Neural cell (in vitro differentiated cells): ENCODE results near the gene NTPCR. TPM values are rescaled to one million over a fixed set of nuclear protein-coding genes. Genes with fewer than 3 reads are reported as not detected.

Experiments used
- H2AFZ ChIP-seq: fragments of 200-600, 300-800 bp; sonication (generic), shearing (Covaris generic); 2 replicates; pipeline ENCODE4 v1.6.0; 2014; ENCODE audit warnings: low read depth, mild to moderate bottlenecking, antibody characterized with exemption, low read length, moderate library complexity
- H3F3A ChIP-seq: fragments of 200-600 bp; shearing (Covaris generic); 2 replicates; pipeline ENCODE4 v1.6.1; 2016; ENCODE audit warnings: mild to moderate bottlenecking, moderate library complexity, mixed read lengths, antibody characterized with exemption, low read length; ENCODE audit not compliant: insufficient read depth, poor library complexity, severe bottlenecking
- H3K27ac ChIP-seq: fragments of 200-600, 300-800 bp; sonication (generic), shearing (Covaris generic); 2 replicates; pipeline ENCODE4 v1.5.1; 2014; ENCODE audit warnings: mild to moderate bottlenecking, low read length, moderate library complexity
- H3K27me3 ChIP-seq: fragments of 300-800, 200-600 bp; sonication (generic), shearing (Covaris generic); 2 replicates; pipeline ENCODE4 v1.6.0; 2014; ENCODE audit warnings: mild to moderate bottlenecking, low read depth, low read length, moderate library complexity; ENCODE audit not compliant: insufficient read depth
- H3K36me3 ChIP-seq: fragments of 300-800, 200-600 bp; sonication (generic), shearing (Covaris generic); 2 replicates; pipeline ENCODE4 v1.5.1; 2014; ENCODE audit warnings: mild to moderate bottlenecking, antibody characterized with exemption, low read length, moderate library complexity; ENCODE audit not compliant: insufficient read depth
- H3K4me2 ChIP-seq: fragments of 300-800, 200-600 bp; sonication (generic), shearing (Covaris generic); 2 replicates; pipeline ENCODE4 v1.6.0; 2014; ENCODE audit warnings: mild to moderate bottlenecking, low read length
- H3K4me3 ChIP-seq: fragments of 300-800, 200-600 bp; sonication (generic), shearing (Covaris generic); 2 replicates; pipeline ENCODE4 v1.5.1; 2014; ENCODE audit warnings: mild to moderate bottlenecking, low read length, moderate library complexity
- H3K79me2 ChIP-seq: fragments of 200-600 bp; shearing (Covaris generic); replicated peaks from 2 replicates; pipeline ENCODE4 v1.6.0; 2014; ENCODE audit warnings: mild to moderate bottlenecking, low read length, moderate library complexity; ENCODE audit not compliant: insufficient read depth
- H3K9ac ChIP-seq: fragments of 300-800, 200-600 bp; sonication (generic), shearing (Covaris generic); 2 replicates; pipeline ENCODE4 v1.6.1; 2016; ENCODE audit warnings: mild to moderate bottlenecking, low read length, mixed read lengths
- H3K9me2 ChIP-seq: fragments of 200-600 bp; shearing (Covaris generic); 2 replicates; pipeline ENCODE4 v1.6.1; 2016; ENCODE audit warnings: mild to moderate bottlenecking, low read length, mixed read lengths; ENCODE audit not compliant: insufficient read depth
- H3K9me3 ChIP-seq: fragments of 200-600, 300-800 bp; sonication (generic), shearing (Covaris generic); 2 replicates; pipeline ENCODE4 v1.6.1; 2016; ENCODE audit warnings: mild to moderate bottlenecking, mixed run types, low read length, moderate library complexity, mixed read lengths
- H4K20me1 ChIP-seq: fragments of 200-600 bp; shearing (Covaris generic); 2 replicates; pipeline ENCODE4 v1.6.1; 2016; ENCODE audit warnings: mild to moderate bottlenecking, mixed run types; ENCODE audit not compliant: insufficient read depth
- EP300 ChIP-seq: fragments of 450-650 bp; conservative IDR thresholded peaks from 2 replicates; pipeline ENCODE4 v1.6.1; 2014; ENCODE audit warnings: antibody characterized with exemption, mild to moderate bottlenecking, moderate library complexity; ENCODE audit not compliant: poor library complexity, severe bottlenecking
- EZH2 ChIP-seq: fragments of 200-600, 300-800 bp; shearing (Covaris generic), sonication (generic); IDR thresholded peaks from 2 replicates; pipeline ENCODE4 v1.6.1; 2014; ENCODE audit warnings: antibody characterized with exemption, low read length, borderline replicate concordance, mild to moderate bottlenecking; ENCODE audit not compliant: insufficient read depth, poor library complexity, severe bottlenecking
- MXI1 ChIP-seq: fragments of 450-650 bp; conservative IDR thresholded peaks from 2 replicates; pipeline ENCODE4 v1.6.1; 2014; ENCODE audit warnings: antibody characterized with exemption, mild to moderate bottlenecking; ENCODE audit not compliant: poor library complexity, severe bottlenecking
- POLR2AphosphoS5 ChIP-seq: IDR thresholded peaks from 2 replicates; pipeline ENCODE4 v1.6.1; 2012
- RAD21 ChIP-seq: fragments of 450-650 bp; conservative IDR thresholded peaks from 2 replicates; pipeline ENCODE4 v1.6.1; 2014; ENCODE audit warnings: antibody characterized with exemption, mild to moderate bottlenecking, moderate library complexity
- SMC3 ChIP-seq: fragments of 450-650 bp; conservative IDR thresholded peaks from 2 replicates; pipeline ENCODE4 v1.6.1; 2014; ENCODE audit warnings: antibody characterized with exemption, mild to moderate bottlenecking, moderate library complexity; ENCODE audit not compliant: poor library complexity
- TAF1 ChIP-seq: IDR thresholded peaks from 2 replicates; pipeline ENCODE4 v1.6.1; 2012; ENCODE audit warnings: low read depth
- polyA plus RNA-seq: library from polyadenylated mRNA; depleted of rRNA; stranded (reverse); fragments of >200 nt; gene quantifications from 2 replicates; pipeline ENCODE4 v1.2.3, GENCODE V29; 2014
- TF ChIP-seq, protein P1 (sequence below): fragments of 450-650 bp; IDR thresholded peaks from 2 replicates; pipeline ENCODE4 v1.5.1; 2014; ENCODE audit warnings: antibody characterized with exemption, mild to moderate bottlenecking, moderate library complexity; ENCODE audit not compliant: poor library complexity, severe bottlenecking
- TF ChIP-seq, protein P2 (sequence below): IDR thresholded peaks from 2 replicates; pipeline ENCODE4 v1.6.1; 2012; ENCODE audit warnings: borderline replicate concordance

Gene NTPCR
- polyA plus RNA-seq, 1 donor from 2014 or later = 36.7 TPM

DNA sequence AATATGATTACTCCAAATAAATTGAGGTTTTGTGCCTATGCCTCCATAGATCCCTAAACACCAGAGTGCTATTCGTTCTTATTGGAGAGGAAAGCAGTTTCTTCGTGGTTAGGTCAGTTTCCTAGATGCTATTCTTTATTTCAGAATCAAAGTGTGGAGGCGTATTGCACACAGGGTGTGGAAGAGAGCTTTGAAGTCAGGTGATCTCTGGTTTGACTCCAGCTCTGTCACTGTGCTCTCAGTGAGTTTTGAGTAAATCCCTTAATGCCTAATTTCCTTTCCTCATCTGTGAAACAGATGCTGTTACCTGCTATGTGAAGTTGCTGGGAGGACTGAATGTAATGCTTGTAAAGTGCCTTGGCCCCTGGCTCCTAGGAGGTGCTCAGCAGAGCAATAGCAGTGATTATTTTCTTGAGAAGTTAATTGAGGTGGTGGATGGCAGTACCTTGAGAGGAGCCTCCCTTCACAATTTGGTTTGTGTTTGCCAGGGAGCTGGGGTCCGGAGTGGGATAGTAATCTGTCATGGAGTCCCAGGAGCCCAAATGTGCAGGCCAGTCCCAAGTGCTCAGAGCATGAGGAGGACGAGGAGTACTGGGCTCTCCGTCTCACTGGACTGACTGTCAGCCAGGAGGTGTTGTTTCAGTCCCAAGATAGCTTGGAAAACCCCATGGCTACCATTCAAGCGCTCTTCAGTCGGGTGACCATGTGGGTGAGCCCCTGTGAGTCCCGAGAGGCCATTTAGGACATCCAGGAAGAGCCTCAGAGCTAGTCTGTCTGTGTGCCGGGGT, 14.9 kb downstream of the NTPCR start:
- no peaks in the 10 kb centered on the region for H3K9me2 ChIP-seq
- no peak for TF ChIP-seq RAD21
- TF ChIP-seq, protein P1, sequence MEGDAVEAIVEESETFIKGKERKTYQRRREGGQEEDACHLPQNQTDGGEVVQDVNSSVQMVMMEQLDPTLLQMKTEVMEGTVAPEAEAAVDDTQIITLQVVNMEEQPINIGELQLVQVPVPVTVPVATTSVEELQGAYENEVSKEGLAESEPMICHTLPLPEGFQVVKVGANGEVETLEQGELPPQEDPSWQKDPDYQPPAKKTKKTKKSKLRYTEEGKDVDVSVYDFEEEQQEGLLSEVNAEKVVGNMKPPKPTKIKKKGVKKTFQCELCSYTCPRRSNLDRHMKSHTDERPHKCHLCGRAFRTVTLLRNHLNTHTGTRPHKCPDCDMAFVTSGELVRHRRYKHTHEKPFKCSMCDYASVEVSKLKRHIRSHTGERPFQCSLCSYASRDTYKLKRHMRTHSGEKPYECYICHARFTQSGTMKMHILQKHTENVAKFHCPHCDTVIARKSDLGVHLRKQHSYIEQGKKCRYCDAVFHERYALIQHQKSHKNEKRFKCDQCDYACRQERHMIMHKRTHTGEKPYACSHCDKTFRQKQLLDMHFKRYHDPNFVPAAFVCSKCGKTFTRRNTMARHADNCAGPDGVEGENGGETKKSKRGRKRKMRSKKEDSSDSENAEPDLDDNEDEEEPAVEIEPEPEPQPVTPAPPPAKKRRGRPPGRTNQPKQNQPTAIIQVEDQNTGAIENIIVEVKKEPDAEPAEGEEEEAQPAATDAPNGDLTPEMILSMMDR = no peak
- TF ChIP-seq POLR2AphosphoS5 = no peak
- TF ChIP-seq SMC3 = no peak
- TF ChIP-seq EP300 = no peak
- TF ChIP-seq, protein P2, sequence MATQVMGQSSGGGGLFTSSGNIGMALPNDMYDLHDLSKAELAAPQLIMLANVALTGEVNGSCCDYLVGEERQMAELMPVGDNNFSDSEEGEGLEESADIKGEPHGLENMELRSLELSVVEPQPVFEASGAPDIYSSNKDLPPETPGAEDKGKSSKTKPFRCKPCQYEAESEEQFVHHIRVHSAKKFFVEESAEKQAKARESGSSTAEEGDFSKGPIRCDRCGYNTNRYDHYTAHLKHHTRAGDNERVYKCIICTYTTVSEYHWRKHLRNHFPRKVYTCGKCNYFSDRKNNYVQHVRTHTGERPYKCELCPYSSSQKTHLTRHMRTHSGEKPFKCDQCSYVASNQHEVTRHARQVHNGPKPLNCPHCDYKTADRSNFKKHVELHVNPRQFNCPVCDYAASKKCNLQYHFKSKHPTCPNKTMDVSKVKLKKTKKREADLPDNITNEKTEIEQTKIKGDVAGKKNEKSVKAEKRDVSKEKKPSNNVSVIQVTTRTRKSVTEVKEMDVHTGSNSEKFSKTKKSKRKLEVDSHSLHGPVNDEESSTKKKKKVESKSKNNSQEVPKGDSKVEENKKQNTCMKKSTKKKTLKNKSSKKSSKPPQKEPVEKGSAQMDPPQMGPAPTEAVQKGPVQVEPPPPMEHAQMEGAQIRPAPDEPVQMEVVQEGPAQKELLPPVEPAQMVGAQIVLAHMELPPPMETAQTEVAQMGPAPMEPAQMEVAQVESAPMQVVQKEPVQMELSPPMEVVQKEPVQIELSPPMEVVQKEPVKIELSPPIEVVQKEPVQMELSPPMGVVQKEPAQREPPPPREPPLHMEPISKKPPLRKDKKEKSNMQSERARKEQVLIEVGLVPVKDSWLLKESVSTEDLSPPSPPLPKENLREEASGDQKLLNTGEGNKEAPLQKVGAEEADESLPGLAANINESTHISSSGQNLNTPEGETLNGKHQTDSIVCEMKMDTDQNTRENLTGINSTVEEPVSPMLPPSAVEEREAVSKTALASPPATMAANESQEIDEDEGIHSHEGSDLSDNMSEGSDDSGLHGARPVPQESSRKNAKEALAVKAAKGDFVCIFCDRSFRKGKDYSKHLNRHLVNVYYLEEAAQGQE = no peak
- no peak for TF ChIP-seq TAF1
- no peak for TF ChIP-seq EZH2
- TF ChIP-seq MXI1 = no peak
- no peak overlapping the region for H3K4me3 ChIP-seq
- no peaks in the 10 kb centered on the region for H3K36me3 ChIP-seq
- H2AFZ ChIP-seq = no peak overlapping the region
- H3K27me3 ChIP-seq = no peaks in the 10 kb centered on the region
- H3K9ac ChIP-seq = no peak overlapping the region
- no peaks in the 10 kb centered on the region for H3F3A ChIP-seq
- H3K9me3 ChIP-seq = no peaks in the 10 kb centered on the region
- no peak overlapping the region for H3K4me2 ChIP-seq
- no peaks in the 10 kb centered on the region for H4K20me1 ChIP-seq
- no peak overlapping the region for H3K27ac ChIP-seq
- no peaks in the 10 kb centered on the region for H3K79me2 ChIP-seq

DNA sequence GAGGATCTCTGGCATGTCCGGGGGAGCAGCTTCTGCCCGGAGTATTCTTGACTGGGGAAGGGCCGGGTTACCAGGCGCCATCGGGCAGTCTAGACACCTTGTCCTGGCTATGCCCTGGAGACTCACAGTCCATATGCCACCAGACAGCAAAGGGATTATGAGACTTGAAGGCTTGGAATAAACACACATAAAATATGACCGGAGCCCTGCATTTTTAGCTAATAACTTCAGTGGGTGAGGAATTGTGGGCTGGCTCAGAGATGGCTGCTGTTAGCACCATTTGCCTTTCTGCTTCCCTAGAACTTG, 15.5 kb downstream of the NTPCR start:
- no peak overlapping the region for H3K4me3 ChIP-seq
- no peaks in the 10 kb centered on the region for H3F3A ChIP-seq
- H3K4me2 ChIP-seq = no peak overlapping the region
- TF ChIP-seq, protein P2 = no peak
- no peak for TF ChIP-seq POLR2AphosphoS5
- TF ChIP-seq RAD21 = no peak
- no peak for TF ChIP-seq SMC3
- TF ChIP-seq MXI1 = no peak
- no peak for TF ChIP-seq EZH2
- TF ChIP-seq, protein P1 = no peak
- no peak for TF ChIP-seq EP300
- no peak for TF ChIP-seq TAF1
- H4K20me1 ChIP-seq = no peaks in the 10 kb centered on the region
- H3K9me3 ChIP-seq = no peaks in the 10 kb centered on the region
- H3K27ac ChIP-seq = no peak overlapping the region
- H3K9ac ChIP-seq = no peak overlapping the region
- H3K27me3 ChIP-seq = no peaks in the 10 kb centered on the region
- no peaks in the 10 kb centered on the region for H3K36me3 ChIP-seq
- no peak overlapping the region for H2AFZ ChIP-seq
- no peaks in the 10 kb centered on the region for H3K9me2 ChIP-seq
- no peaks in the 10 kb centered on the region for H3K79me2 ChIP-seq
